ACC112 (cell line): ENCODE data around the gene LMO3.
"Not testable (repeated sequence)": the region's sequence is repeated elsewhere in the genome, so short reads cannot be mapped to it uniquely, and the experiment has no call there.

Source experiments
- H2AFZ ChIP-seq: fragments of 200-600 bp; sonication (generic); one replicate; pipeline ENCODE4 v1.6.0; 2017; ENCODE audit warnings: antibody characterized with exemption, low read length; ENCODE audit not compliant: unreplicated experiment
- H3K27ac ChIP-seq: fragments of 200-600 bp; sonication (generic); 2 replicates; pipeline ENCODE4 v1.5.1; 2014; ENCODE audit warnings: low read depth, mild to moderate bottlenecking, antibody characterized with exemption, low read length, moderate library complexity
- H3K27me3 ChIP-seq: fragments of 200-600 bp; sonication (generic); 2 replicates; pipeline ENCODE4 v1.6.1; 2014; ENCODE audit warnings: mild to moderate bottlenecking, antibody characterized with exemption, low read length, moderate library complexity, mixed read lengths; ENCODE audit not compliant: insufficient read depth
- H3K36me3 ChIP-seq: fragments of 200-600 bp; sonication (generic); 2 replicates; pipeline ENCODE4 v1.6.1; 2016; ENCODE audit warnings: mild to moderate bottlenecking, antibody characterized with exemption, low read length, moderate library complexity, mixed read lengths; ENCODE audit not compliant: insufficient read depth
- H3K4me1 ChIP-seq: fragments of 200-600 bp; sonication (generic); one replicate; pipeline ENCODE4 v1.6.1; 2016; ENCODE audit warnings: low read length, mixed read lengths; ENCODE audit not compliant: insufficient read depth, unreplicated experiment, control insufficient read depth
- H3K4me3 ChIP-seq: fragments of 200-600 bp; sonication (generic); 2 replicates; pipeline ENCODE4 v1.5.1; 2014; ENCODE audit warnings: mild to moderate bottlenecking, low read depth, low read length
- H3K79me2 ChIP-seq: fragments of 200-600 bp; sonication (generic); one replicate; pipeline ENCODE4 v1.6.0; 2016; ENCODE audit warnings: low read length; ENCODE audit not compliant: control insufficient read depth, unreplicated experiment, insufficient read depth

LMO3 gene

GRCh38 chr12:16553457-16553856 is 52.5 kb downstream of the LMO3 start:
- H3K4me3 ChIP-seq = no peak overlapping the region
- H3K27me3 ChIP-seq = no peaks in the 10 kb centered on the region
- no peak overlapping the region for H2AFZ ChIP-seq
- no peaks in the 10 kb centered on the region for H3K79me2 ChIP-seq
- H3K4me1 ChIP-seq = no peaks in the 10 kb centered on the region
- no peak overlapping the region for H3K27ac ChIP-seq
- H3K36me3 ChIP-seq = no peaks in the 10 kb centered on the region

- Histone ChIP-seq H3K27ac (no peak overlapping the region), H3K4me3 (no peak overlapping the region), H3K79me2 (no peaks in the 10 kb centered on the region), H2AFZ (no peak overlapping the region), H3K27me3 (no peaks in the 10 kb centered on the region), H3K36me3 (no peaks in the 10 kb centered on the region), H3K4me1 (no peaks in the 10 kb centered on the region)
Measured at GRCh38 chr12:16552301-16552700, 53.7 kb downstream of the LMO3 start.

GRCh38 chr12:16545836-16546235 is 60.1 kb downstream of the LMO3 start:
- no peak overlapping the region for H2AFZ ChIP-seq
- no peak overlapping the region for H3K27ac ChIP-seq
- no peaks in the 10 kb centered on the region for H3K36me3 ChIP-seq
- H3K27me3 ChIP-seq = no peaks in the 10 kb centered on the region
- H3K4me1 ChIP-seq = no peaks in the 10 kb centered on the region
- H3K4me3 ChIP-seq = no peak overlapping the region
- H3K79me2 ChIP-seq = no peaks in the 10 kb centered on the region

- no peaks in the 10 kb centered on the region for H3K27me3 ChIP-seq
Measured at GRCh38 chr12:16542586-16542985, 63.4 kb downstream of the LMO3 start.

DNA sequence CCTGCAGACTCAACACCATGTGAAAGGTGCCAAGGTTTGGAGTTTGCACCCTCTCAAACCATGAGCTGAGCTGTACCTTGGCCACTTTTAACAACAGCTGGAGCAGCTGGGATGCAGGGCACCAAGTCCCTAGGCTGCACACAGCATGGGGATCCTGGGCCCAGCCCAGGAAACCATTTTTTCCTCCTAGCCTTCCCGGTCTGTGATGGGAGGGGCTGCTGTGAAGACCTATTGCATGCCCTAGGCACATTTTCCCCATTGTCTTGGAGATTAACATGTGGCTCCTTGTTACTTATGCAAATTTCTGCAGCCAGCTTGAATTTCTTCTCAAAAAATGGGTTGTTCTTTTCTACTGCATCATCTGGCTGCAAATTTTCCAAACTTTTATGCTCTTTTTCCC is 68.3 kb downstream of the LMO3 start:
- H3K27ac ChIP-seq, H3K27me3 ChIP-seq, H3K4me1 ChIP-seq, H3K4me3 ChIP-seq, H3K79me2 ChIP-seq, H2AFZ ChIP-seq, H3K36me3 ChIP-seq: not testable (repeated sequence)

More at GRCh38 chr12:16542586-16542985, 63.4 kb downstream of the LMO3 start:
- Histone ChIP-seq H2AFZ (no peak overlapping the region), H3K27ac (no peak overlapping the region), H3K4me3 (no peak overlapping the region), H3K79me2 (no peaks in the 10 kb centered on the region), H3K36me3 (no peaks in the 10 kb centered on the region), H3K4me1 (no peaks in the 10 kb centered on the region)

GRCh38 chr12:16531621-16532020 is 74.3 kb downstream of the LMO3 start:
- H3K27ac ChIP-seq = no peak overlapping the region
- no peaks in the 10 kb centered on the region for H3K36me3 ChIP-seq
- H3K4me3 ChIP-seq = no peak overlapping the region
- H3K79me2 ChIP-seq = no peaks in the 10 kb centered on the region
- peaks cover 6% of the 10 kb centered on the region for H3K4me1 ChIP-seq
- H2AFZ ChIP-seq = no peak overlapping the region
- H3K27me3 ChIP-seq = no peaks in the 10 kb centered on the region

DNA sequence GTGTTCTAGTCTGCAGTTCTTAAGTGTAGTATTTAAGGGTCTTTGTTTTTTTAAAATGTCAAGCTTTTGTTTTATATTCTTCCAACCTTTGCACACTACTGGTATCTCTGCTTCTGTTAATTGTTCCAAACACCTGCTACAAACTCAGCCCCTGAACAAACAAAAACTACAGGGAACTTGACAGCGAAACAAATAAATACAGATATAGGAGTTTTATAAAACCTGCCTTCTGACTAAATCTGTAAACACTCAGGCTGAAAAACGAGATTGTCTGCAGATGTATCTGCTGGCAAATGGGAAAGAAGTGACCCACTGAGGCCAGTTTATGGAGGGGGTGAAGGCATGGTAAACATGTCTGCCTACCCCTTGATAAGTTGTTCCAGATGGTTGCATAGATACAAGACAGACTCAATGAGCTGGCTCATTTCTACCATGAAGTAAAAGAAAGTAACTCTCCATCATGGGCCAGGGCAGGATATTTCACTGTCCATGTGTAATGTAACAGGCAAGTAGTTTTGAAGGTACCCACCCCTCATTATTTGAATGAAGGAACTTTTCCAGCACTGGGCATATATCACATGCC is 75.6 kb downstream of the LMO3 start:
- Histone ChIP-seq H3K27me3 (no peaks in the 10 kb centered on the region), H2AFZ (no peak overlapping the region), H3K4me3 (no peak overlapping the region), H3K4me1 (peaks cover 10% of the 10 kb centered on the region), H3K79me2 (no peaks in the 10 kb centered on the region), H3K36me3 (no peaks in the 10 kb centered on the region), H3K27ac (no peak overlapping the region)

GRCh38 chr12:16526693-16527092 is 79.3 kb downstream of the LMO3 start:
- no peaks in the 10 kb centered on the region for H3K79me2 ChIP-seq
- H3K4me3 ChIP-seq = no peak overlapping the region
- H3K27ac ChIP-seq = peak overlapping the region; percentile 81
- H3K36me3 ChIP-seq = no peaks in the 10 kb centered on the region
- no peak overlapping the region for H2AFZ ChIP-seq
- peaks cover 17% of the 10 kb centered on the region for H3K4me1 ChIP-seq
- no peaks in the 10 kb centered on the region for H3K27me3 ChIP-seq

DNA sequence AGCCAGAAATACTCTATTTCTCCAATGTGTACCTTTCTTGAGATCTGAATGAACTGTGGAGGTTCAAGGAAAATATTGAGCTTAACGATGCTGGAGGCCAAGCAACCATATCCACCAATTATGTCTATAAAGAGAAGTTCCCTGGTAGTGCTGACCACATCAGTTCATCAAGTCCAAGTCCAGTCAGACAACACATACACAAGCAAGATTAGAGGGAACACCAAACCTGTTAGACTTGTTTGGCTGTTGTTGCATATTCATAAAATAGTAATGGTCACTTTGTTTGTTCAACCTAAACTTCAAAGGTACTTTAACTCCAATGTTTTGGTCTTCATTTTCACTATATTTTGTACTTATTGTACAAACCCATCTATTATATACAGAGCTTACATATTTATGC is 81.6 kb downstream of the LMO3 start:
- H3K79me2 ChIP-seq = no peaks in the 10 kb centered on the region
- H3K27ac ChIP-seq = peak overlapping the region; percentile 22; the same call in 1 of the 2 replicates
- H3K36me3 ChIP-seq = no peaks in the 10 kb centered on the region
- peaks cover 15% of the 10 kb centered on the region for H3K4me1 ChIP-seq
- no peaks in the 10 kb centered on the region for H3K27me3 ChIP-seq
- H2AFZ ChIP-seq = no peak overlapping the region
- H3K4me3 ChIP-seq = no peak overlapping the region

- no peaks in the 10 kb centered on the region for H3K27me3 ChIP-seq
- no peaks in the 10 kb centered on the region for H3K36me3 ChIP-seq
- peaks cover 15% of the 10 kb centered on the region for H3K4me1 ChIP-seq
- no peaks in the 10 kb centered on the region for H3K79me2 ChIP-seq
- H2AFZ ChIP-seq = peak overlapping the region; percentile 35
- H3K27ac ChIP-seq = peak overlapping the region; percentile 46
- no peak overlapping the region for H3K4me3 ChIP-seq
Measured at GRCh38 chr12:16523951-16524331, 82.0 kb downstream of the LMO3 start.

- Histone ChIP-seq H3K79me2 (no peaks in the 10 kb centered on the region), H3K4me1 (peaks cover 15% of the 10 kb centered on the region), H2AFZ (peak overlapping the region; percentile 35), H3K27me3 (no peaks in the 10 kb centered on the region), H3K4me3 (no peak overlapping the region), H3K27ac (peak overlapping the region; percentile 46), H3K36me3 (no peaks in the 10 kb centered on the region)
Measured at GRCh38 chr12:16523284-16523950, 82.5 kb downstream of the LMO3 start.
